Measurements from ENCODE around the gene TOMM70.
"Not testable (repeated sequence)": the region's sequence is repeated elsewhere in the genome, so short reads cannot be mapped to it uniquely, and the experiment has no call there.

Gene TOMM70

GRCh38 chr3:100400780-100401673 is at the start of gene TOMM70, which contains the start of gene LNP1:
TOMM70 (minus strand) TSS chr3:100401089; CDS start chr3:100400949, 140 bp downstream.
LNP1 (plus strand) TSS chr3:100401539; CDS start chr3:100429730, 28,191 bp downstream.
- peak; percentile 96 for FAIRE-seq

GRCh38 chr3:100449214-100449613 is 48.3 kb upstream of the TOMM70 start:
- no peak for FAIRE-seq

GRCh38 chr3:100448079-100448478 is 47.2 kb upstream of the TOMM70 start:
- no peak for FAIRE-seq

- not testable (repeated sequence) for FAIRE-seq
These were observed 46.2 kb upstream of the TOMM70 start for GRCh38 chr3:100447067-100447466.

GRCh38 chr3:100443690-100444089 is 42.8 kb upstream of the TOMM70 start:
- FAIRE-seq: no peak

GRCh38 chr3:100440895-100441294 is 40.0 kb upstream of the TOMM70 start:
- FAIRE-seq: no peak

GRCh38 chr3:100438623-100438974 is 37.7 kb upstream of the TOMM70 start:
- FAIRE-seq: no peak

- FAIRE-seq: no peak
These were observed 37.1 kb upstream of the TOMM70 start for GRCh38 chr3:100437721-100438622.

- no peak for FAIRE-seq
These were observed 36.1 kb upstream of the TOMM70 start for GRCh38 chr3:100436951-100437350.

GRCh38 chr3:100429187-100429716 is 28.4 kb upstream of the TOMM70 start:
- FAIRE-seq: no peak

- FAIRE-seq: no peak
These were observed 26.8 kb upstream of the TOMM70 start for GRCh38 chr3:100427699-100428098.

- FAIRE-seq: no peak
These were observed 25.3 kb upstream of the TOMM70 start for GRCh38 chr3:100426067-100426682.

- FAIRE-seq: no peak
These were observed 24.4 kb upstream of the TOMM70 start for GRCh38 chr3:100425316-100425715.

- FAIRE-seq: no peak
These were observed 23.4 kb upstream of the TOMM70 start for GRCh38 chr3:100424261-100424660.

- FAIRE-seq: no peak
These were observed 22.7 kb upstream of the TOMM70 start for GRCh38 chr3:100423611-100424010.

GRCh38 chr3:100420885-100421284 is 20.0 kb upstream of the TOMM70 start:
- no peak for FAIRE-seq

GRCh38 chr3:100419406-100419805 is 18.5 kb upstream of the TOMM70 start:
- FAIRE-seq: no peak

- FAIRE-seq: no peak
These were observed 16.0 kb upstream of the TOMM70 start for GRCh38 chr3:100416863-100417262.

GRCh38 chr3:100416176-100416575 is 15.3 kb upstream of the TOMM70 start:
- FAIRE-seq: no peak

- FAIRE-seq: no peak
These were observed 12.7 kb upstream of the TOMM70 start for GRCh38 chr3:100413613-100414012.

- no peak for FAIRE-seq
These were observed 12.2 kb upstream of the TOMM70 start for GRCh38 chr3:100412912-100413590.
